ENCODE data around the gene CCDC27.

DNA sequence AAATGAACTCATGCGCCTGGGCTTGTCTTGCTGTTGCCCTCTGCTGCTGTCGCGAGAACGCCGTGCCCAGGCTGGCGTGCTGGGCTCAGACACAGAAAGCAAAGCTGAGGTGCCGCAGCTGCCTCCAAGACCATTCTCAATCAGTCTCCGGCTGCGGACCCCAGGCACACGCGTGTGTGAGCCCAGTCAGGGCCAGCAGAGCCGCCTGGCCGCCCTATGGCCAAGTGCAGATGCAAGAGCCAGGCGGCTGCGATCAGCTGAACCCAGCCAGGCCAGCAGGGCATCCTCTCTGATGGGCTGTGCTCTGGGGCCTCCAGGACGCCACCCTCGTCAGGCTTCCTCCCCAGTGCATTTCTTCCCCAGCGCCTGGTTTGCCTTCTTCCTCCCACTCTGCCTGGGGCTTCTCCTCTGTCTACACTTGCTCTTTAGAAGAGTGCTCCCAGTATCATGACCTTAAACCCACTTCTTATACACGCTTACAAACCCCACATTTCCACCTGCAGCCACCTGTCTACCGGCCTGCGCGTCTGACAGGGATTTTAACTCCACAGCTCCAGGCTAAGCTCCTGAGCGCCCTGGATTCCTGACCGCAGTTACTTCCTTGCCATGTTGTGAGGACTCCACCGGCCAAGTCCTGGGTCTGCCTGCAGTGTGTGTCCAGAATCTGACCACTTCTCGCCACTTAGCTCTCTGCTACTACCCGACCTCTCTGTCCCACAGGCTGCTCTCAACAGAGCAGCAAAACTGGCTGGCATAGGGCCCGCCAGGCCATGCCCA, 65.8 kb downstream of the CCDC27 start:
- TF ChIP-seq, protein P1, sequence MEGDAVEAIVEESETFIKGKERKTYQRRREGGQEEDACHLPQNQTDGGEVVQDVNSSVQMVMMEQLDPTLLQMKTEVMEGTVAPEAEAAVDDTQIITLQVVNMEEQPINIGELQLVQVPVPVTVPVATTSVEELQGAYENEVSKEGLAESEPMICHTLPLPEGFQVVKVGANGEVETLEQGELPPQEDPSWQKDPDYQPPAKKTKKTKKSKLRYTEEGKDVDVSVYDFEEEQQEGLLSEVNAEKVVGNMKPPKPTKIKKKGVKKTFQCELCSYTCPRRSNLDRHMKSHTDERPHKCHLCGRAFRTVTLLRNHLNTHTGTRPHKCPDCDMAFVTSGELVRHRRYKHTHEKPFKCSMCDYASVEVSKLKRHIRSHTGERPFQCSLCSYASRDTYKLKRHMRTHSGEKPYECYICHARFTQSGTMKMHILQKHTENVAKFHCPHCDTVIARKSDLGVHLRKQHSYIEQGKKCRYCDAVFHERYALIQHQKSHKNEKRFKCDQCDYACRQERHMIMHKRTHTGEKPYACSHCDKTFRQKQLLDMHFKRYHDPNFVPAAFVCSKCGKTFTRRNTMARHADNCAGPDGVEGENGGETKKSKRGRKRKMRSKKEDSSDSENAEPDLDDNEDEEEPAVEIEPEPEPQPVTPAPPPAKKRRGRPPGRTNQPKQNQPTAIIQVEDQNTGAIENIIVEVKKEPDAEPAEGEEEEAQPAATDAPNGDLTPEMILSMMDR (IDR thresholded peaks at IDR 0.05) = no peak
- no peak for TF ChIP-seq POLR2AphosphoS5 (IDR thresholded peaks at IDR 0.05; ENCODE audit: low read depth, low read length)
